ENCODE results near the gene CTNND2. TPM values are rescaled to one million over a fixed set of nuclear protein-coding genes. Genes with fewer than 3 reads are reported as not detected.

The CTNND2 gene
- total and polyA plus RNA-seq, 9 of the 15 experiments (the other 6 are each of a cell fraction or from before 2014, with no cell fraction given) = 0.03 to 0.35 TPM; not detected in 7

DNA sequence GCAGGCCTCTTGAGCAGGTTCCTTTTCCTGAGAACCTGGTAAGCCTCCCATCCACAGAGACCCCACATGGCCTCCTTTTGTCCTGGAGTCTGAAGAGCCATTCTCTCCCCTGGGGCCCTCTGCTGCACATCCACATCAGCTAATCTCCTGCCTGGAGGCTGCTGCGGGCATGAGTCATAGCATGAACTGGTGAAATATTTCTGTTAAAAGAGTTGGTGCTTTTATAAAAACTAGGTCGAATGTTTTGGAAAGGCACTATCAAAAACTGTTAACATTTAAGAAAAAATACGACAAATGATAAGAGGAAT, 399.4 kb downstream of the CTNND2 start (continued):
- TF ChIP-seq FOXM1 (IDR thresholded peaks at IDR 0.05; ENCODE audit: low read depth) (no peak), FOXM1 (CRISPR knock-in tag; IDR thresholded peaks at IDR 0.05; ENCODE audit: low read depth) (no peak), RBM25 (IDR thresholded peaks at IDR 0.05; ENCODE audit: low read depth, low read length, severe bottlenecking) (no peak), ZNF696 (CRISPR knock-in tag; conservative IDR thresholded peaks at IDR 0.05) (no peak), ZNF23 (CRISPR knock-in tag; IDR thresholded peaks at IDR 0.05) (no peak), ZNF717 (CRISPR knock-in tag; IDR thresholded peaks at IDR 0.05) (no peak), TBL1XR1 (IDR thresholded peaks at IDR 0.05; ENCODE audit: low read length in 2 of 2) (no peak), MAFK (IDR thresholded peaks at IDR 0.05; ENCODE audit: low read length) (no peak), ZKSCAN3 (CRISPR knock-in tag; IDR thresholded peaks at IDR 0.05) (no peak)
- TF ChIP-seq, protein P1, sequence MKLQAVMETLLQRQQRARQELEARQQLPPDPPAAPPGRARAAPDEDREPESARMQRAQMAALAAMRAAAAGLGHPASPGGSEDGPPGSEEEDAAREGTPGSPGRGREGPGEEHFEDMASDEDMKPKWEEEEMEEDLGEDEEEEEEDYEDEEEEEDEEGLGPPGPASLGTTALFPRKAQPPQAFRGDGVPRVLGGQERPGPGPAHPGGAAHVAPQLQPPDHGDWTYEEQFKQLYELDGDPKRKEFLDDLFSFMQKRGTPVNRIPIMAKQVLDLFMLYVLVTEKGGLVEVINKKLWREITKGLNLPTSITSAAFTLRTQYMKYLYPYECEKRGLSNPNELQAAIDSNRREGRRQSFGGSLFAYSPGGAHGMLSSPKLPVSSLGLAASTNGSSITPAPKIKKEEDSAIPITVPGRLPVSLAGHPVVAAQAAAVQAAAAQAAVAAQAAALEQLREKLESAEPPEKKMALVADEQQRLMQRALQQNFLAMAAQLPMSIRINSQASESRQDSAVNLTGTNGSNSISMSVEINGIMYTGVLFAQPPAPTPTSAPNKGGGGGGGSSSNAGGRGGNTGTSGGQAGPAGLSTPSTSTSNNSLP (IDR thresholded peaks at IDR 0.05; ENCODE audit: borderline replicate concordance, low read depth, low read length) = no peak

DNA sequence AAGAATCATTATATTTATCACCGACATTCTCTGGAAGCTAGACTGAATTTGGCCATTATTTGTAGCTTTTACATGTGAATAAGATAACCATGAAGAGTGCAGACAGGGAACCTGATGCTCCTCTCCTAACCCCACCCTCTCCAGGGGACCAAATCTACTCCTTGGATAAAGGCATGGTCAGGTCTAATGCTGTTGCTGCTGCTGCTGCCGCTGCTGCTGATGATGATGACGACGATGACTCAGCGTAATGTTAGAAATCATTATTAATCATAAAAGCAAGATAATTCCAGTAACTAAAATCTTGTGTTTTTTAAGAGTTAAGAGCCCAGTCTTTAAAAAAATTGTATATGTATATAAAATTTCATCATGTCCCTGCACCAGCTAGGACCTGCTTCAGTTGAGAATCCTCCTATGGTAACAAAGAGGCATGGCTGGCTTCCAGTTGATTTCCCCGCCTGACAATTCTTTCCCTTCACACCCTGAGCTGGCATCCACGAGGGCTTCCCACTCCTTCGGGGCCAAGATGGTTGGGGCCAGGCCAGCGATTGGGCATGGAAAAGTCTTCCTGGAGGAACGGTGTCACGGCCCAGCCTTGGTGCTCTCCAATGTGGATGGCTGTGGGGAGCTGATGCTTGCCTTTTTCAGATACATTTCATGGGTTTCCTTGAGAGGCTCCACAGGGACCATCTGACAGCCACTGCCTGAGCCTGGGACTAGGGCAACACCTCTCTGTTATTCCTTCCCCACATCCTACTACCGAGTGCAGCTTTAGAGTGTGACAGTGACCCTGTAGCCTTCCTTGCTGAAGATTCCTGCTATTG, 400.0 kb downstream of the CTNND2 start:
- intact Hi-C loops (cut with micrococcal nuclease) (no loop called here), in situ Hi-C loops (cut with MboI) (no loop called here)
- WGBS (ENCODE audit: insufficient coverage, low coverage, missing lambda C conversion rate) = under 1% methylated on average over 12 of the region's 12 CpGs
- H3K9me1 ChIP-seq (ENCODE audit: control insufficient read depth, insufficient read depth, low read length) = no peaks in the 10 kb centered on the region
- H3K4me1 ChIP-seq (replicated peaks in 1 of 2; ENCODE audit: control insufficient read depth in 2 of 2, insufficient read depth in 2 of 2, low read length in 2 of 2) = no peaks in the 10 kb centered on the region
- H3K4me2 ChIP-seq (ENCODE audit: insufficient read depth, low read length) = no peak overlapping the region
- H3K9me3 ChIP-seq (replicated peaks; ENCODE audit: control insufficient read depth, insufficient read depth, low read depth, low read length) = no peaks in the 10 kb centered on the region
- DNase-seq (ENCODE audit: extremely low read depth in 1 of 4, low spot score in 3 of 4) (no peak), ATAC-seq (no peak), FAIRE-seq (no peak)
- no peaks in the 10 kb centered on the region for H3K27me3 ChIP-seq (ENCODE audit: control insufficient read depth in 2 of 2, insufficient read depth in 2 of 2, low read length in 2 of 2)
- H3K4me3 ChIP-seq = no peak overlapping the region
- ChIA-PET CTCF (ENCODE audit: low intra/inter-chr PET ratio) (no interaction called here), POLR2A (no interaction called here)
- no peak overlapping the region for H3K9ac ChIP-seq (ENCODE audit: insufficient read depth in 1 of 2, low read depth in 2 of 2, low read length in 2 of 2)
- no peaks in the 10 kb centered on the region for H3K79me2 ChIP-seq (ENCODE audit: control insufficient read depth, insufficient read depth, low read length)
- TF ChIP-seq MAFK (IDR thresholded peaks at IDR 0.05; ENCODE audit: low read length) (peak; percentile 24; the same call in 1 of the 2 replicates), NFE2 (IDR thresholded peaks at IDR 0.05; ENCODE audit: low read depth) (peak; percentile 44; the same call in 1 of the 2 replicates), MAFF (IDR thresholded peaks at IDR 0.05; ENCODE audit: low read length) (peak; percentile 59), SNRNP70 (optimal IDR thresholded peaks at IDR 0.05; ENCODE audit: low read depth, low read length) (no peak), MAFG (tag; conservative IDR thresholded peaks at IDR 0.05) (peak; percentile 71), NFE2L1 (tag; IDR thresholded peaks at IDR 0.05; ENCODE audit: borderline replicate concordance, low read depth) (peak; percentile 45; the same call in 1 of the 2 replicates)
- TF ChIP-seq, protein P2, sequence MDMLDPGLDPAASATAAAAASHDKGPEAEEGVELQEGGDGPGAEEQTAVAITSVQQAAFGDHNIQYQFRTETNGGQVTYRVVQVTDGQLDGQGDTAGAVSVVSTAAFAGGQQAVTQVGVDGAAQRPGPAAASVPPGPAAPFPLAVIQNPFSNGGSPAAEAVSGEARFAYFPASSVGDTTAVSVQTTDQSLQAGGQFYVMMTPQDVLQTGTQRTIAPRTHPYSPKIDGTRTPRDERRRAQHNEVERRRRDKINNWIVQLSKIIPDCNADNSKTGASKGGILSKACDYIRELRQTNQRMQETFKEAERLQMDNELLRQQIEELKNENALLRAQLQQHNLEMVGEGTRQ (CRISPR knock-in tag; IDR thresholded peaks at IDR 0.05) = no peak
- TF ChIP-seq, protein P3, sequence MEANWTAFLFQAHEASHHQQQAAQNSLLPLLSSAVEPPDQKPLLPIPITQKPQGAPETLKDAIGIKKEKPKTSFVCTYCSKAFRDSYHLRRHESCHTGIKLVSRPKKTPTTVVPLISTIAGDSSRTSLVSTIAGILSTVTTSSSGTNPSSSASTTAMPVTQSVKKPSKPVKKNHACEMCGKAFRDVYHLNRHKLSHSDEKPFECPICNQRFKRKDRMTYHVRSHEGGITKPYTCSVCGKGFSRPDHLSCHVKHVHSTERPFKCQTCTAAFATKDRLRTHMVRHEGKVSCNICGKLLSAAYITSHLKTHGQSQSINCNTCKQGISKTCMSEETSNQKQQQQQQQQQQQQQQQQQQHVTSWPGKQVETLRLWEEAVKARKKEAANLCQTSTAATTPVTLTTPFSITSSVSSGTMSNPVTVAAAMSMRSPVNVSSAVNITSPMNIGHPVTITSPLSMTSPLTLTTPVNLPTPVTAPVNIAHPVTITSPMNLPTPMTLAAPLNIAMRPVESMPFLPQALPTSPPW (CRISPR knock-in tag; IDR thresholded peaks at IDR 0.05) = no peak
- BruUV-seq (replicated peaks) = no TSS peak
- H2AFZ ChIP-seq (ENCODE audit: low read depth, low read length) = no peak overlapping the region
- no peaks in the 10 kb centered on the region for H3K36me3 ChIP-seq (ENCODE audit: control insufficient read depth, insufficient read depth, low read length)
- no peaks in the 10 kb centered on the region for H4K20me1 ChIP-seq (replicated peaks; ENCODE audit: control insufficient read depth, insufficient read depth, low read length)
- no peak overlapping the region for H3K27ac ChIP-seq (ENCODE audit: extremely low read depth, low read depth, low read length)

All from K562 (cell line).